Measurements from ENCODE around the gene KLHL4. TPM values are rescaled to one million over a fixed set of nuclear protein-coding genes. Genes with fewer than 3 reads are reported as not detected.

The KLHL4 gene
- total and polyA plus RNA-seq, 2 of the 13 experiments (the other 11 are each of a cell fraction or from before 2014, with no cell fraction given), result 0.15 TPM; not detected in 1

GRCh38 chrX:87583679-87584078 lies 66.1 kb downstream of the KLHL4 start:
- Histone ChIP-seq H3K27me3 (ENCODE audit: control insufficient read depth in 1 of 2, insufficient read depth in 2 of 2, low read length in 2 of 2) (no peaks in the 10 kb centered on the region), H3K27ac (ENCODE audit: extremely low read length, insufficient read depth, low read length) (no peak overlapping the region), H3K4me3 (replicated peaks in 1 of 3; ENCODE audit: insufficient read depth in 1 of 3, low read depth in 2 of 3, low read length in 3 of 3) (no peak overlapping the region), H4K20me1 (ENCODE audit: insufficient read depth, low read length) (no peaks in the 10 kb centered on the region), H3K79me2 (ENCODE audit: insufficient read depth, low read length) (no peaks in the 10 kb centered on the region), H3K9me3 (ENCODE audit: low read length) (no peaks in the 10 kb centered on the region), H3K4me1 (ENCODE audit: insufficient read depth, low read length) (no peaks in the 10 kb centered on the region), H2AFZ (ENCODE audit: low read length) (no peak overlapping the region), H3K36me3 (replicated peaks in 1 of 2; ENCODE audit: control insufficient read depth in 1 of 2, insufficient read depth in 2 of 2, low read length in 2 of 2) (no peaks in the 10 kb centered on the region), H3K4me2 (ENCODE audit: low read depth, low read length) (no peak overlapping the region), H3K9ac (ENCODE audit: insufficient read depth, low read depth, low read length) (no peak overlapping the region)
- CTCF ChIA-PET (ENCODE audit: low intra/inter-chr PET ratio, low total read pairs), result interaction anchor here (1.1 kb wide), 1 partner anchor 1029 kb away, joined by 3 read pairs; no protein-coding TSS in a partner anchor
- ATAC-seq (peak; percentile 60; the same call in 2 of the 3 replicates), DNase-seq (ENCODE audit: low spot score) (peak; percentile 3), FAIRE-seq (peak; percentile 53)
- WGBS (ENCODE audit: low lambda C conversion rate), result 0% methylated on average over 1 of the region's 1 CpG
- intact Hi-C loops (cut with micrococcal nuclease; ENCODE audit: unreplicated experiment), result loop anchor here (1.0 to 10.0 kb wide), 2 partner anchors 81 to 1031 kb away; no protein-coding TSS in a partner anchor
- POLR2A ChIA-PET, result no interaction called here
- in situ Hi-C loops (cut with HindIII; ENCODE audit: extremely low pct_ligation_motif_present, low pct_unique_long_range_greater_than_20kb), result no loop called here
- BruUV-seq (replicated peaks), result no TSS peak
- TF ChIP-seq CTCF (CRISPR knock-in tag; IDR thresholded peaks at IDR 0.05) (peak; percentile 47), SMC3 (IDR thresholded peaks at IDR 0.05; ENCODE audit: low read length) (peak; percentile 30; the same call in 1 of the 2 replicates), ZNF136 (CRISPR knock-in tag; IDR thresholded peaks at IDR 0.05; ENCODE audit: low read depth) (no peak)

GRCh38 chrX:87616371-87616770 lies 98.8 kb downstream of the KLHL4 start:
- ATAC-seq (no peak), DNase-seq (ENCODE audit: low spot score) (no peak), FAIRE-seq (no peak)
- 3% methylated on average over 2 of the region's 2 CpGs for WGBS (ENCODE audit: low lambda C conversion rate)
- H2AFZ ChIP-seq (ENCODE audit: low read length), result no peak overlapping the region
- TF ChIP-seq SRY (CRISPR knock-in tag; IDR thresholded peaks at IDR 0.05) (no peak), CEBPB (IDR thresholded peaks at IDR 0.05; ENCODE audit: borderline replicate concordance, low read depth, low read length) (no peak), NAIF1 (CRISPR knock-in tag; IDR thresholded peaks at IDR 0.05; ENCODE audit: borderline replicate concordance) (no peak), KDM1A (CRISPR knock-in tag; IDR thresholded peaks at IDR 0.05) (no peak), KLF12 (CRISPR knock-in tag; IDR thresholded peaks at IDR 0.05; ENCODE audit: borderline replicate concordance) (no peak), ZNF709 (CRISPR knock-in tag; IDR thresholded peaks at IDR 0.05) (no peak)
- no TSS peak for BruUV-seq (replicated peaks)
- no peaks in the 10 kb centered on the region for H3K27me3 ChIP-seq (ENCODE audit: control insufficient read depth in 1 of 2, insufficient read depth in 2 of 2, low read length in 2 of 2)
- no peaks in the 10 kb centered on the region for H3K4me1 ChIP-seq (ENCODE audit: insufficient read depth, low read length)
- in situ Hi-C loops (cut with HindIII; ENCODE audit: extremely low pct_ligation_motif_present, low pct_unique_long_range_greater_than_20kb) (no loop called here), intact Hi-C loops (cut with micrococcal nuclease; ENCODE audit: unreplicated experiment) (no loop called here)
- H3K36me3 ChIP-seq (replicated peaks in 1 of 2; ENCODE audit: control insufficient read depth in 1 of 2, insufficient read depth in 2 of 2, low read length in 2 of 2), result no peaks in the 10 kb centered on the region
- no peak overlapping the region for H3K9ac ChIP-seq (ENCODE audit: insufficient read depth, low read depth, low read length)
- H3K4me2 ChIP-seq (ENCODE audit: low read depth, low read length), result no peak overlapping the region
- no peaks in the 10 kb centered on the region for H4K20me1 ChIP-seq (ENCODE audit: insufficient read depth, low read length)
- ChIA-PET CTCF (ENCODE audit: low intra/inter-chr PET ratio, low total read pairs) (no interaction called here), POLR2A (no interaction called here)
- no peaks in the 10 kb centered on the region for H3K79me2 ChIP-seq (ENCODE audit: insufficient read depth, low read length)
- no peak overlapping the region for H3K4me3 ChIP-seq (replicated peaks in 1 of 3; ENCODE audit: insufficient read depth in 1 of 3, low read depth in 2 of 3, low read length in 3 of 3)
- H3K9me3 ChIP-seq (ENCODE audit: low read length), result no peaks in the 10 kb centered on the region
- no peak overlapping the region for H3K27ac ChIP-seq (ENCODE audit: extremely low read length, insufficient read depth, low read length)
